Suppressor macrophage treated with lipopolysaccharide for 4 hours (primary cell): ENCODE data around the gene RREB1.

Experiments used
- DNase-seq: peaks from one replicate; pipeline ENCODE4 v3.0.0-alpha.2; 2020

The RREB1 gene

GRCh38 chr6:7166410-7167293 is 58.9 kb downstream of the RREB1 start:
- peak; percentile 90 for DNase-seq

GRCh38 chr6:7169296-7169721 is 61.5 kb downstream of the RREB1 start:
- no peak for DNase-seq

GRCh38 chr6:7170117-7170732 is 62.5 kb downstream of the RREB1 start:
- DNase-seq = no peak

GRCh38 chr6:7171119-7171518 is 63.4 kb downstream of the RREB1 start:
- no peak for DNase-seq

- no peak for DNase-seq
These were observed 64.0 kb downstream of the RREB1 start for GRCh38 chr6:7171733-7172132.

- DNase-seq = no peak
These were observed 64.9 kb downstream of the RREB1 start for GRCh38 chr6:7172649-7173048.

- DNase-seq = no peak
These were observed 66.2 kb downstream of the RREB1 start for GRCh38 chr6:7173843-7174503.

- no peak for DNase-seq
These were observed 67.7 kb downstream of the RREB1 start for GRCh38 chr6:7175462-7175861.

GRCh38 chr6:7176208-7176607 is 68.4 kb downstream of the RREB1 start:
- DNase-seq = no peak

- no peak for DNase-seq
These were observed 70.5 kb downstream of the RREB1 start for GRCh38 chr6:7178280-7178679.

GRCh38 chr6:7180751-7181150 is 73.0 kb downstream of the RREB1 start:
- DNase-seq = no peak

GRCh38 chr6:7183707-7184106 is 75.9 kb downstream of the RREB1 start:
- DNase-seq = no peak

- no peak for DNase-seq
These were observed 76.7 kb downstream of the RREB1 start for GRCh38 chr6:7184502-7184901.

GRCh38 chr6:7185561-7185960 is 77.8 kb downstream of the RREB1 start:
- DNase-seq = no peak

GRCh38 chr6:7188492-7188891 is 80.7 kb downstream of the RREB1 start:
- DNase-seq = peak; percentile 93

- peak; percentile 69 for DNase-seq
These were observed 81.5 kb downstream of the RREB1 start for GRCh38 chr6:7189101-7189758.

GRCh38 chr6:7190791-7191190 is 83.0 kb downstream of the RREB1 start:
- no peak for DNase-seq

GRCh38 chr6:7193122-7193521 is 85.4 kb downstream of the RREB1 start:
- no peak for DNase-seq

- no peak for DNase-seq
These were observed 86.9 kb downstream of the RREB1 start for GRCh38 chr6:7194657-7195056.

GRCh38 chr6:7195339-7196018 is 87.7 kb downstream of the RREB1 start:
- no peak for DNase-seq

- no peak for DNase-seq
These were observed 88.2 kb downstream of the RREB1 start for GRCh38 chr6:7196019-7196402.

- no peak for DNase-seq
These were observed 89.0 kb downstream of the RREB1 start for GRCh38 chr6:7196685-7197283.
